ENCODE measurements around the gene DNAH6. TPM values are rescaled to one million over a fixed set of nuclear protein-coding genes. Genes with fewer than 3 reads are reported as not detected.

The DNAH6 gene
- total RNA-seq, 1 experiment from 2014 or later, result 1.6 TPM

DNA sequence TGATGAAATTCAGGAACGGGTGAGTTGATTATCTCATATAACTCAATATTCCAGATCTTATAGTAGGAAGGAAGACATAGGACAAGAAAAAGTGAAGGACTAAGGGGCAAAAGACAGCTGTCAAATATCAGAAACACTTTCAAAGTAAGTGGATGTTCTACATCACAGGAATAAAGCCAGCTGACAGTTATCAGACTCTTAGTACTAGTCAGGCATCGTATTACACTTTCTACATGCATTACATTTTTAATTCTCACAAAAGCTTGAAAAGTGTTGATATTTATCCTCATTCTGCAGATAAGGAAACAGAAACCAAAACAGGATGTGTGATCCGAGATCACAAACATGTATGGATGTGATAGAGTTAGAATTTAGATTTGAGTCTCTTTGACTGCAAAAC, 63.4 kb downstream of the DNAH6 start:
- POLR2A ChIA-PET, result no interaction called here
- ATAC-seq, result no peak
- Histone ChIP-seq H2AFZ (ENCODE audit: low read depth, low read length, poor library complexity, severe bottlenecking) (no peak overlapping the region), H3K27ac (ENCODE audit: low read depth, low read length) (no peak overlapping the region), H3K79me2 (ENCODE audit: insufficient read depth, low read length) (no peaks in the 10 kb centered on the region), H3K9me2 (ENCODE audit: insufficient read depth) (no peaks in the 10 kb centered on the region), H3K9me3 (ENCODE audit: control insufficient read depth in 1 of 2, insufficient read depth in 1 of 2, low read depth in 1 of 2, low read length in 2 of 2) (no peaks in the 10 kb centered on the region), H3K36me3 (ENCODE audit: control insufficient read depth in 1 of 2, insufficient read depth in 2 of 2, low read length in 2 of 2) (no peaks in the 10 kb centered on the region), H4K20me1 (ENCODE audit: insufficient read depth) (no peaks in the 10 kb centered on the region), H3K4me1 (ENCODE audit: control insufficient read depth in 1 of 2, insufficient read depth in 2 of 2, low read length in 2 of 2) (no peaks in the 10 kb centered on the region), H3K4me2 (ENCODE audit: low read length) (no peak overlapping the region), H3K9ac (ENCODE audit: low read length) (no peak overlapping the region), H3K4me3 (replicated peaks in 1 of 2; ENCODE audit: low read depth in 1 of 2, low read length in 2 of 2) (no peak overlapping the region), H3K27me3 (ENCODE audit: insufficient read depth, low read length) (no peaks in the 10 kb centered on the region)
- intact Hi-C loops (cut with micrococcal nuclease), result no loop called here
- no TSS peak for BruUV-seq (replicated peaks)
- CTCF ChIA-PET, result no interaction called here
- TF ChIP-seq, protein P1, sequence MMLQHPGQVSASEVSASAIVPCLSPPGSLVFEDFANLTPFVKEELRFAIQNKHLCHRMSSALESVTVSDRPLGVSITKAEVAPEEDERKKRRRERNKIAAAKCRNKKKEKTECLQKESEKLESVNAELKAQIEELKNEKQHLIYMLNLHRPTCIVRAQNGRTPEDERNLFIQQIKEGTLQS (IDR thresholded peaks at IDR 0.05), result no peak
- TF ChIP-seq EGR1 (IDR thresholded peaks at IDR 0.05; ENCODE audit: low read depth), result no peak
- TF ChIP-seq FOSL1 (IDR thresholded peaks at IDR 0.05; ENCODE audit: low read depth), result no peak
- TF ChIP-seq, protein P2, sequence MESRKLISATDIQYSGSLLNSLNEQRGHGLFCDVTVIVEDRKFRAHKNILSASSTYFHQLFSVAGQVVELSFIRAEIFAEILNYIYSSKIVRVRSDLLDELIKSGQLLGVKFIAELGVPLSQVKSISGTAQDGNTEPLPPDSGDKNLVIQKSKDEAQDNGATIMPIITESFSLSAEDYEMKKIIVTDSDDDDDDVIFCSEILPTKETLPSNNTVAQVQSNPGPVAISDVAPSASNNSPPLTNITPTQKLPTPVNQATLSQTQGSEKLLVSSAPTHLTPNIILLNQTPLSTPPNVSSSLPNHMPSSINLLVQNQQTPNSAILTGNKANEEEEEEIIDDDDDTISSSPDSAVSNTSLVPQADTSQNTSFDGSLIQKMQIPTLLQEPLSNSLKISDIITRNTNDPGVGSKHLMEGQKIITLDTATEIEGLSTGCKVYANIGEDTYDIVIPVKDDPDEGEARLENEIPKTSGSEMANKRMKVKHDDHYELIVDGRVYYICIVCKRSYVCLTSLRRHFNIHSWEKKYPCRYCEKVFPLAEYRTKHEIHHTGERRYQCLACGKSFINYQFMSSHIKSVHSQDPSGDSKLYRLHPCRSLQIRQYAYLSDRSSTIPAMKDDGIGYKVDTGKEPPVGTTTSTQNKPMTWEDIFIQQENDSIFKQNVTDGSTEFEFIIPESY (IDR thresholded peaks at IDR 0.05; ENCODE audit: extremely low read depth, insufficient replicate concordance, low read length), result no peak
- TF ChIP-seq, protein P3, sequence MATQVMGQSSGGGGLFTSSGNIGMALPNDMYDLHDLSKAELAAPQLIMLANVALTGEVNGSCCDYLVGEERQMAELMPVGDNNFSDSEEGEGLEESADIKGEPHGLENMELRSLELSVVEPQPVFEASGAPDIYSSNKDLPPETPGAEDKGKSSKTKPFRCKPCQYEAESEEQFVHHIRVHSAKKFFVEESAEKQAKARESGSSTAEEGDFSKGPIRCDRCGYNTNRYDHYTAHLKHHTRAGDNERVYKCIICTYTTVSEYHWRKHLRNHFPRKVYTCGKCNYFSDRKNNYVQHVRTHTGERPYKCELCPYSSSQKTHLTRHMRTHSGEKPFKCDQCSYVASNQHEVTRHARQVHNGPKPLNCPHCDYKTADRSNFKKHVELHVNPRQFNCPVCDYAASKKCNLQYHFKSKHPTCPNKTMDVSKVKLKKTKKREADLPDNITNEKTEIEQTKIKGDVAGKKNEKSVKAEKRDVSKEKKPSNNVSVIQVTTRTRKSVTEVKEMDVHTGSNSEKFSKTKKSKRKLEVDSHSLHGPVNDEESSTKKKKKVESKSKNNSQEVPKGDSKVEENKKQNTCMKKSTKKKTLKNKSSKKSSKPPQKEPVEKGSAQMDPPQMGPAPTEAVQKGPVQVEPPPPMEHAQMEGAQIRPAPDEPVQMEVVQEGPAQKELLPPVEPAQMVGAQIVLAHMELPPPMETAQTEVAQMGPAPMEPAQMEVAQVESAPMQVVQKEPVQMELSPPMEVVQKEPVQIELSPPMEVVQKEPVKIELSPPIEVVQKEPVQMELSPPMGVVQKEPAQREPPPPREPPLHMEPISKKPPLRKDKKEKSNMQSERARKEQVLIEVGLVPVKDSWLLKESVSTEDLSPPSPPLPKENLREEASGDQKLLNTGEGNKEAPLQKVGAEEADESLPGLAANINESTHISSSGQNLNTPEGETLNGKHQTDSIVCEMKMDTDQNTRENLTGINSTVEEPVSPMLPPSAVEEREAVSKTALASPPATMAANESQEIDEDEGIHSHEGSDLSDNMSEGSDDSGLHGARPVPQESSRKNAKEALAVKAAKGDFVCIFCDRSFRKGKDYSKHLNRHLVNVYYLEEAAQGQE (IDR thresholded peaks at IDR 0.05; ENCODE audit: low read depth), result no peak
- no peak for TF ChIP-seq SP1 (IDR thresholded peaks at IDR 0.05; ENCODE audit: low read depth)
- TF ChIP-seq EZH2 (IDR thresholded peaks at IDR 0.05), result no peak
- TF ChIP-seq, protein P4, sequence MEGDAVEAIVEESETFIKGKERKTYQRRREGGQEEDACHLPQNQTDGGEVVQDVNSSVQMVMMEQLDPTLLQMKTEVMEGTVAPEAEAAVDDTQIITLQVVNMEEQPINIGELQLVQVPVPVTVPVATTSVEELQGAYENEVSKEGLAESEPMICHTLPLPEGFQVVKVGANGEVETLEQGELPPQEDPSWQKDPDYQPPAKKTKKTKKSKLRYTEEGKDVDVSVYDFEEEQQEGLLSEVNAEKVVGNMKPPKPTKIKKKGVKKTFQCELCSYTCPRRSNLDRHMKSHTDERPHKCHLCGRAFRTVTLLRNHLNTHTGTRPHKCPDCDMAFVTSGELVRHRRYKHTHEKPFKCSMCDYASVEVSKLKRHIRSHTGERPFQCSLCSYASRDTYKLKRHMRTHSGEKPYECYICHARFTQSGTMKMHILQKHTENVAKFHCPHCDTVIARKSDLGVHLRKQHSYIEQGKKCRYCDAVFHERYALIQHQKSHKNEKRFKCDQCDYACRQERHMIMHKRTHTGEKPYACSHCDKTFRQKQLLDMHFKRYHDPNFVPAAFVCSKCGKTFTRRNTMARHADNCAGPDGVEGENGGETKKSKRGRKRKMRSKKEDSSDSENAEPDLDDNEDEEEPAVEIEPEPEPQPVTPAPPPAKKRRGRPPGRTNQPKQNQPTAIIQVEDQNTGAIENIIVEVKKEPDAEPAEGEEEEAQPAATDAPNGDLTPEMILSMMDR (IDR thresholded peaks at IDR 0.05 in 2 of 3, conservative IDR thresholded peaks at IDR 0.05 in 1 of 3; ENCODE audit: borderline replicate concordance in 1 of 3, insufficient read depth in 1 of 3, low read depth in 2 of 3, low read length in 2 of 3), result no peak
- TF ChIP-seq SRF (IDR thresholded peaks at IDR 0.05; ENCODE audit: low read depth), result no peak
- no peak for TF ChIP-seq ELF1 (IDR thresholded peaks at IDR 0.05; ENCODE audit: borderline replicate concordance, low read depth)
- TF ChIP-seq ZNF274 (IDR thresholded peaks at IDR 0.05; ENCODE audit: low read depth, low read length), result no peak
- TF ChIP-seq RAD21 (IDR thresholded peaks at IDR 0.05; ENCODE audit: low read depth), result no peak
- DNase-seq (ENCODE audit: low read depth, low spot score), result no peak
- RAD21 ChIA-PET (ENCODE audit: low non-redundant PET in 1 of 2, low total read pairs in 2 of 2, uncharacterized antibody in 2 of 2, unreplicated experiment in 2 of 2), result no interaction called here
